ENCODE data around the gene NCOA7. TPM values are rescaled to one million over a fixed set of nuclear protein-coding genes. Genes with fewer than 3 reads are reported as not detected.
"Not testable (repeated sequence)": the region's sequence is repeated elsewhere in the genome, so short reads cannot be mapped to it uniquely, and the experiment has no call there.

The NCOA7 gene
- total RNA-seq, 1 donor from 2014 or later, result 33.4 TPM

- ChIA-PET CTCF (interaction anchor here (1.6 kb wide), 1 partner anchor 8 kb away, joined by 11 read pairs; the partner anchor contains the start of gene HINT3), POLR2A (no interaction called here)
- Mint-ChIP-seq H3K4me3 (no peak overlapping the region), H3K36me3 (ENCODE audit: low read depth) (no peaks in the 10 kb centered on the region), H3K4me1 (no peaks in the 10 kb centered on the region), H3K27me3 (peaks cover 3% of the 10 kb centered on the region), H3K9me3 (no peaks in the 10 kb centered on the region), H3K27ac (no peak overlapping the region)
- DNase-seq (no peak), ATAC-seq (ENCODE audit: low read depth) (no peak)
- no peak for TF ChIP-seq CTCF (IDR thresholded peaks at IDR 0.05)
- intact Hi-C loops (cut with micrococcal nuclease), result no loop called here
Observed at GRCh38 chr6:125948455-125948854, 157.7 kb downstream of the NCOA7 start.

GRCh38 chr6:125949069-125949468 lies 158.3 kb downstream of the NCOA7 start:
- intact Hi-C loops (cut with micrococcal nuclease), result no loop called here
- ChIA-PET CTCF (no interaction called here), POLR2A (no interaction called here)
- Mint-ChIP-seq H3K36me3 (ENCODE audit: low read depth) (no peaks in the 10 kb centered on the region), H3K9me3 (no peaks in the 10 kb centered on the region), H3K27me3 (peaks cover 3% of the 10 kb centered on the region), H3K4me1 (no peaks in the 10 kb centered on the region), H3K27ac (no peak overlapping the region), H3K4me3 (no peak overlapping the region)
- no peak for TF ChIP-seq CTCF (IDR thresholded peaks at IDR 0.05)
- DNase-seq (no peak), ATAC-seq (ENCODE audit: low read depth) (no peak)

- POLR2A ChIA-PET, result no interaction called here
- Mint-ChIP-seq H3K9me3 (no peaks in the 10 kb centered on the region), H3K27me3 (peaks cover 3% of the 10 kb centered on the region), H3K36me3 (ENCODE audit: low read depth) (no peaks in the 10 kb centered on the region), H3K4me3 (no peak overlapping the region), H3K4me1 (no peaks in the 10 kb centered on the region), H3K27ac (no peak overlapping the region)
- CTCF ChIA-PET, result no interaction called here
- DNase-seq (no peak), ATAC-seq (ENCODE audit: low read depth) (no peak)
- no peak for TF ChIP-seq CTCF (IDR thresholded peaks at IDR 0.05)
- intact Hi-C loops (cut with micrococcal nuclease), result no loop called here
Observed at GRCh38 chr6:125950293-125950692, 159.5 kb downstream of the NCOA7 start.

GRCh38 chr6:125950716-125951115 lies 160.0 kb downstream of the NCOA7 start:
- H3K4me3 Mint-ChIP-seq; H3K9me3 Mint-ChIP-seq; ATAC-seq (ENCODE audit: low read depth); H3K27ac Mint-ChIP-seq; intact Hi-C loops (cut with micrococcal nuclease); H3K4me1 Mint-ChIP-seq; DNase-seq; H3K36me3 Mint-ChIP-seq (ENCODE audit: low read depth); H3K27me3 Mint-ChIP-seq; POLR2A ChIA-PET: not testable (repeated sequence)
- CTCF ChIA-PET, result interaction anchor here (1.0 to 2.9 kb wide), 2 partner anchors 45 to 160 kb away, joined by 3 to 17 read pairs; partner anchors contain the start of gene NCOA7

- no peak for TF ChIP-seq CTCF (IDR thresholded peaks at IDR 0.05)
- Mint-ChIP-seq H3K4me3 (no peak overlapping the region), H3K27ac (no peak overlapping the region), H3K36me3 (ENCODE audit: low read depth) (no peaks in the 10 kb centered on the region), H3K9me3 (no peaks in the 10 kb centered on the region), H3K4me1 (no peaks in the 10 kb centered on the region), H3K27me3 (peaks cover 3% of the 10 kb centered on the region)
- ATAC-seq (ENCODE audit: low read depth), result no peak
- intact Hi-C loops (cut with micrococcal nuclease), result no loop called here
- CTCF ChIA-PET, result interaction anchor here (1.0 to 2.9 kb wide), 2 partner anchors 45 to 161 kb away, joined by 3 to 17 read pairs; partner anchors contain the start of gene NCOA7
- no peak for DNase-seq
- POLR2A ChIA-PET, result no interaction called here
Observed at GRCh38 chr6:125951323-125951722, 160.6 kb downstream of the NCOA7 start.

Measured in activated B cell treated with CpG ODN at 0.5 μM for 24 hours (primary cell).